BJ (cell line): ENCODE data around the gene DISP3. TPM values are rescaled to one million over a fixed set of nuclear protein-coding genes. Genes with fewer than 3 reads are reported as not detected.

Experiments
- CTCF ChIA-PET: fragments of 350-600 bp; formaldehyde crosslinking; extraction: SDS; loops from one replicate; lab custom pipeline; 2021; ENCODE audit warnings: antibody characterized with exemption, inconsistent platforms; lab: Yijun Ruan, JAX
- POLR2A ChIA-PET: fragments of 300-600 bp; sonication (Branson Sonifier 250); formaldehyde crosslinking; extraction: SDS; loops from one replicate; lab custom pipeline; 2021; ENCODE audit warnings: antibody characterized with exemption; lab: Charles Lee
- DNase-seq: peaks from one replicate; pipeline ENCODE4 v3.0.0-alpha.2; 2011; ENCODE audit warnings: low read depth
- H3K27me3 ChIP-seq: 2 replicates; pipeline ENCODE4 v1.6.0; 2011; ENCODE audit warnings: low read length; ENCODE audit not compliant: control insufficient read depth, insufficient read depth
- H3K36me3 ChIP-seq: 2 replicates; pipeline ENCODE4 v1.5.1; 2011; ENCODE audit warnings: low read length; ENCODE audit not compliant: control insufficient read depth, insufficient read depth
- H3K4me3 ChIP-seq: 2 replicates; pipeline ENCODE4 v1.5.1; 2011; ENCODE audit warnings: low read depth, mild to moderate bottlenecking, control low read depth, low read length
- CTCF ChIP-seq: IDR thresholded peaks from 2 replicates; pipeline ENCODE4 v1.5.1; 2011; ENCODE audit warnings: low read depth, mild to moderate bottlenecking, control low read depth, inconsistent platforms, low read length, moderate library complexity; ENCODE audit not compliant: insufficient read depth
- polyA minus RNA-seq: library from RNA; depleted of rRNA, polyadenylated mRNA; stranded (reverse); fragments of >200 nt; gene quantifications from 2 replicates; pipeline ENCODE4 v1.2.3, GENCODE V29; 2011; rRNA and poly(A)+ RNA removed
- polyA plus RNA-seq: library from polyadenylated mRNA; depleted of rRNA; stranded (reverse); fragments of >200 nt; gene quantifications from 2 replicates; pipeline ENCODE4 v1.2.3, GENCODE V29; 2011; rRNA removed

Gene DISP3, protein sequence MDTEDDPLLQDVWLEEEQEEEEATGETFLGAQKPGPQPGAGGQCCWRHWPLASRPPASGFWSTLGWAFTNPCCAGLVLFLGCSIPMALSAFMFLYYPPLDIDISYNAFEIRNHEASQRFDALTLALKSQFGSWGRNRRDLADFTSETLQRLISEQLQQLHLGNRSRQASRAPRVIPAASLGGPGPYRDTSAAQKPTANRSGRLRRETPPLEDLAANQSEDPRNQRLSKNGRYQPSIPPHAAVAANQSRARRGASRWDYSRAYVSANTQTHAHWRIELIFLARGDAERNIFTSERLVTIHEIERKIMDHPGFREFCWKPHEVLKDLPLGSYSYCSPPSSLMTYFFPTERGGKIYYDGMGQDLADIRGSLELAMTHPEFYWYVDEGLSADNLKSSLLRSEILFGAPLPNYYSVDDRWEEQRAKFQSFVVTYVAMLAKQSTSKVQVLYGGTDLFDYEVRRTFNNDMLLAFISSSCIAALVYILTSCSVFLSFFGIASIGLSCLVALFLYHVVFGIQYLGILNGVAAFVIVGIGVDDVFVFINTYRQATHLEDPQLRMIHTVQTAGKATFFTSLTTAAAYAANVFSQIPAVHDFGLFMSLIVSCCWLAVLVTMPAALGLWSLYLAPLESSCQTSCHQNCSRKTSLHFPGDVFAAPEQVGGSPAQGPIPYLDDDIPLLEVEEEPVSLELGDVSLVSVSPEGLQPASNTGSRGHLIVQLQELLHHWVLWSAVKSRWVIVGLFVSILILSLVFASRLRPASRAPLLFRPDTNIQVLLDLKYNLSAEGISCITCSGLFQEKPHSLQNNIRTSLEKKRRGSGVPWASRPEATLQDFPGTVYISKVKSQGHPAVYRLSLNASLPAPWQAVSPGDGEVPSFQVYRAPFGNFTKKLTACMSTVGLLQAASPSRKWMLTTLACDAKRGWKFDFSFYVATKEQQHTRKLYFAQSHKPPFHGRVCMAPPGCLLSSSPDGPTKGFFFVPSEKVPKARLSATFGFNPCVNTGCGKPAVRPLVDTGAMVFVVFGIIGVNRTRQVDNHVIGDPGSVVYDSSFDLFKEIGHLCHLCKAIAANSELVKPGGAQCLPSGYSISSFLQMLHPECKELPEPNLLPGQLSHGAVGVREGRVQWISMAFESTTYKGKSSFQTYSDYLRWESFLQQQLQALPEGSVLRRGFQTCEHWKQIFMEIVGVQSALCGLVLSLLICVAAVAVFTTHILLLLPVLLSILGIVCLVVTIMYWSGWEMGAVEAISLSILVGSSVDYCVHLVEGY (N-terminal part only)
- polyA plus RNA-seq (0.02 TPM in 1 of 2 replicates, not detected in the other), polyA minus RNA-seq (0.05 TPM in 1 of 2 replicates, not detected in the other)

DNA sequence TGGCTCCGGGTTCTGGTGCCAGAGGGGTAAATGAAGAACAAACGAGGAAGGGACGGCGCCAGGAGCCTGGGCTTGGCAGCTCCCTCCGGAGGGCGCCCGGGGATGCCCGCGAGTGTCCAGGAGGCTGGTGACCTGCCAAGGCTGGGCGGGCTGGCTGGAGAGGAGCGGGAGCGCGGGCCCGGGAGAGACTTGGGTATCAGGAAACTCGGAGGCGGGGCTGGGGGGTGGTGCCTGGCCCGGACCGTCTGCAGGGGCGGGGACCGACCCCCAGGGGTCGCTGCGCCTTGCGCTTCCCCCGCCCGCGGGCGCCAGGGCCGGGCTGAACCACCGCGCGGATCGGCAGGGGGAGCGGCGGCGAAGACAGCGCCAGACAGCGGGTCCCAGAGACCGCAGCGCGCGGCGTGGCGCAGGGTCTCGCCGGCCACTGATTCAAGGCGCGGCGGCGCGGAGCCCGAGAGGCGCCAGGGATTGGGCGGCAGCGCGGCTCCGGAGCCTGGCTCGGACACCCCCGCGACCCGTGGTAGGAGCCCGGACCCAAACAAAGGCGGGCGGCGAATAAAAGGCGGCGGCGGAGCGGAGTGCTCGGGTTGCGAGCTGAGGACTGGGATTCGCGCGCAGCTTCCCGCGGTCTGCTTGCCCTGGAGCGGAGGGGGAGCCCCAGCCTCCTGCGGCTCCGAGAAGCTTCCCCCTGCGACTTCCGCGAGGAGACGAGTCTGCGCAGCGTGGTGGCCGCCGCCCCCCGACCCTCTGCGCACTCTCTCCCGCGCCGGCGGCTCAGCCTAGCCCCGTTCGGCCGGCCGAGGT, at the start of gene DISP3:
Gene DISP3, plus strand, starts transcription at position 585 of the 804 bp plus-strand sequence. CDS start 21,838 bp downstream, outside the sequence.
- peak; percentile 45 for TF ChIP-seq CTCF
- CTCF ChIA-PET = interaction anchor here (1.1 kb wide), 1 partner anchor 11 kb away, joined by 3 read pairs; no protein-coding TSS in a partner anchor
- POLR2A ChIA-PET = no interaction called here
- no peak for DNase-seq
- Histone ChIP-seq H3K36me3 (no peaks in the 10 kb centered on the region), H3K4me3 (peak within 1 kb of the TSS; percentile 40), H3K27me3 (peaks cover 9% of the 10 kb centered on the region)

- H3K4me3 ChIP-seq = no peak overlapping the region
- DNase-seq = no peak
- POLR2A ChIA-PET = no interaction called here
- H3K27me3 ChIP-seq = no peaks in the 10 kb centered on the region
- H3K36me3 ChIP-seq = no peaks in the 10 kb centered on the region
- CTCF ChIA-PET = no interaction called here
- TF ChIP-seq CTCF = no peak
These were observed 49.7 kb upstream of the DISP3 start for GRCh38 chr1:11429226-11429625.

- Histone ChIP-seq H3K4me3 (no peak overlapping the region), H3K36me3 (no peaks in the 10 kb centered on the region), H3K27me3 (no peaks in the 10 kb centered on the region)
- TF ChIP-seq CTCF = no peak
- ChIA-PET POLR2A (no interaction called here), CTCF (no interaction called here)
- no peak for DNase-seq
These were observed 49.0 kb upstream of the DISP3 start for GRCh38 chr1:11429935-11430334.

GRCh38 chr1:11431941-11432507, 46.9 kb upstream of the DISP3 start:
- DNase-seq = no peak
- ChIA-PET CTCF (no interaction called here), POLR2A (no interaction called here)
- Histone ChIP-seq H3K36me3 (no peaks in the 10 kb centered on the region), H3K27me3 (no peaks in the 10 kb centered on the region), H3K4me3 (no peak overlapping the region)
- TF ChIP-seq CTCF = no peak
